Adipocyte (in vitro differentiated cells): ENCODE data around the gene RFXANK.
A peak's percentile ranks its signal among the peaks of the same experiment; 100 is the strongest.

ENCODE experiments used
- DNase-seq: peaks from one replicate; pipeline ENCODE4 v3.0.0-alpha.2; 2015; ENCODE audit warnings: low read depth
- H3K27me3 ChIP-seq: replicated peaks from 2 replicates; pipeline ENCODE4 v1.7.0; 2013; ENCODE audit warnings: mild to moderate bottlenecking, low read length, moderate library complexity; ENCODE audit not compliant: control insufficient read depth, insufficient read depth
- H3K36me3 ChIP-seq: 2 replicates; pipeline ENCODE4 v1.7.0; 2013; ENCODE audit warnings: low read length, mild to moderate bottlenecking, moderate library complexity; ENCODE audit not compliant: control insufficient read depth, insufficient read depth, severe bottlenecking
- H3K4me1 ChIP-seq: 2 replicates; pipeline ENCODE4 v1.7.0; 2013; ENCODE audit warnings: mild to moderate bottlenecking, low read length, moderate library complexity; ENCODE audit not compliant: control insufficient read depth, insufficient read depth
- H3K4me3 ChIP-seq: 2 replicates; pipeline ENCODE4 v1.7.0; 2013; ENCODE audit warnings: mild to moderate bottlenecking, low read length, moderate library complexity
- H3K9ac ChIP-seq: 2 replicates; pipeline ENCODE4 v1.7.0; 2013; ENCODE audit warnings: mild to moderate bottlenecking, low read length, moderate library complexity
- H3K9me3 ChIP-seq: 2 replicates; pipeline ENCODE4 v1.7.0; 2013; ENCODE audit warnings: mild to moderate bottlenecking, low read length, moderate library complexity; ENCODE audit not compliant: control insufficient read depth

The RFXANK gene

GRCh38 chr19:19193926-19194325 is 1.9 kb downstream of the RFXANK start:
- H3K4me1 ChIP-seq = peaks cover 32% of the 10 kb centered on the region
- no peak for DNase-seq
- peaks cover 21% of the 10 kb centered on the region for H3K36me3 ChIP-seq
- no peaks in the 10 kb centered on the region for H3K27me3 ChIP-seq
- peak overlapping the region; percentile 98 for H3K9ac ChIP-seq
- H3K4me3 ChIP-seq = peak overlapping the region; percentile 94
- no peaks in the 10 kb centered on the region for H3K9me3 ChIP-seq

- peaks cover 31% of the 10 kb centered on the region for H3K36me3 ChIP-seq
- peak overlapping the region; percentile 90 for H3K4me3 ChIP-seq
- H3K27me3 ChIP-seq = peaks cover 15% of the 10 kb centered on the region
- H3K9ac ChIP-seq = peak overlapping the region; percentile 91
- H3K9me3 ChIP-seq = no peaks in the 10 kb centered on the region
- DNase-seq = no peak
- peaks cover 7% of the 10 kb centered on the region for H3K4me1 ChIP-seq
Observed at GRCh38 chr19:19201697-19202630, 9.9 kb downstream of the RFXANK start.

GRCh38 chr19:19202707-19203011 is 10.6 kb downstream of the RFXANK start:
- Histone ChIP-seq H3K4me1 (peaks cover 7% of the 10 kb centered on the region), H3K9me3 (no peaks in the 10 kb centered on the region), H3K9ac (peak overlapping the region; percentile 91), H3K27me3 (peaks cover 19% of the 10 kb centered on the region), H3K4me3 (peak overlapping the region; percentile 90), H3K36me3 (peaks cover 25% of the 10 kb centered on the region)
- DNase-seq = no peak

GRCh38 chr19:19203012-19203856 is 11.2 kb downstream of the RFXANK start, which contains the start of gene NR2C2AP:
Gene NR2C2AP (minus strand): TSS chr19:19203414. CDS start chr19:19203060, 354 bp downstream.
- Histone ChIP-seq H3K27me3 (peaks cover 19% of the 10 kb centered on the region), H3K9ac (peak within 1 kb of the TSS; percentile 91), H3K36me3 (peaks cover 20% of the 10 kb centered on the region), H3K4me1 (peaks cover 7% of the 10 kb centered on the region), H3K9me3 (no peaks in the 10 kb centered on the region), H3K4me3 (peak within 1 kb of the TSS; percentile 90)
- DNase-seq = peak; percentile 95

GRCh38 chr19:19204181-19204580 is 12.1 kb downstream of the RFXANK start:
- DNase-seq = no peak
- H3K27me3 ChIP-seq = peaks cover 20% of the 10 kb centered on the region

GRCh38 chr19:19205416-19206410 is 13.7 kb downstream of the RFXANK start:
- DNase-seq = no peak
- Histone ChIP-seq H3K9me3 (no peaks in the 10 kb centered on the region), H3K9ac (no peak overlapping the region), H3K4me3 (no peak overlapping the region), H3K27me3 (peaks cover 25% of the 10 kb centered on the region), H3K36me3 (peaks cover 10% of the 10 kb centered on the region), H3K4me1 (peaks cover 7% of the 10 kb centered on the region)

More at GRCh38 chr19:19204181-19204580, 12.1 kb downstream of the RFXANK start:
- peaks cover 7% of the 10 kb centered on the region for H3K4me1 ChIP-seq
- H3K4me3 ChIP-seq = no peak overlapping the region
- peaks cover 11% of the 10 kb centered on the region for H3K36me3 ChIP-seq
- H3K9me3 ChIP-seq = no peaks in the 10 kb centered on the region
- H3K9ac ChIP-seq = no peak overlapping the region

GRCh38 chr19:19206938-19207337 is 14.9 kb downstream of the RFXANK start:
- DNase-seq = no peak
- Histone ChIP-seq H3K9ac (no peak overlapping the region), H3K4me3 (no peak overlapping the region), H3K9me3 (no peaks in the 10 kb centered on the region), H3K36me3 (peaks cover 2% of the 10 kb centered on the region), H3K4me1 (peaks cover 7% of the 10 kb centered on the region), H3K27me3 (peaks cover 32% of the 10 kb centered on the region)

- Histone ChIP-seq H3K9me3 (no peaks in the 10 kb centered on the region), H3K27me3 (peaks cover 39% of the 10 kb centered on the region), H3K9ac (no peak overlapping the region), H3K4me1 (peaks cover under 1% of the 10 kb centered on the region), H3K36me3 (no peaks in the 10 kb centered on the region), H3K4me3 (no peak overlapping the region)
- DNase-seq = no peak
Observed at GRCh38 chr19:19207637-19208572, 15.8 kb downstream of the RFXANK start.

GRCh38 chr19:19209372-19209771 is 17.3 kb downstream of the RFXANK start:
- H3K9ac ChIP-seq = no peak overlapping the region
- H3K9me3 ChIP-seq = no peaks in the 10 kb centered on the region
- H3K4me1 ChIP-seq = no peaks in the 10 kb centered on the region
- H3K36me3 ChIP-seq = no peaks in the 10 kb centered on the region
- DNase-seq = no peak
- no peak overlapping the region for H3K4me3 ChIP-seq
- H3K27me3 ChIP-seq = peaks cover 53% of the 10 kb centered on the region
